ENCODE data around the gene MAEA.

DNA sequence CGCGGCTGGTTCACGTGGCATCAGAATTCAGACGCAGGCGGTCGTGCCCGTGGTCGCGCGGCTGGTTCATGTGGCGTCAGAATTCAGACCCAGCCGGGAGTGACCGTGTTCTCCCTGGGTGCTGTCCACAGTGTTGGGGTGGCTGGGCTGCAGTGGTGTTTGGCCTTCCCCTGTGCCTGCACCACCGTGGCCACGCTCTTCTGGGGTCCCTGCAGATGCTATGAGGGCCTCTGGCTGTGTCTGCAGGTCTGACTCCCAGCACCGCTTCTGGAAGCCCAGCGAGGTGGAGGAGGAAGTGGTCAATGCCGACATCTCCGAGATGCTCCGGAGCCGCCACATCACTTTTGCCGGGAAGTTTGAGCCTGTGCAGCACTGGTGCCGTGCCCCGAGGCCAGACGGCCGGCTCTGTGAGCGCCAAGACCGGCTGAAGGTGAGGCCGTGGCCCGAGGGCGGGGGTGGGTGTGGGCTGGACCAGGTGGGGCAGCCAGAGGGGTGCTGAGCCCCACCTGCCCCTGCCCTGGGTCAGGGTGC, 90.2 kb downstream of the MAEA start:
- TF ChIP-seq EZH2 (IDR thresholded peaks at IDR 0.05; ENCODE audit: borderline replicate concordance, low read length), result no peak
- TF ChIP-seq, protein P1, sequence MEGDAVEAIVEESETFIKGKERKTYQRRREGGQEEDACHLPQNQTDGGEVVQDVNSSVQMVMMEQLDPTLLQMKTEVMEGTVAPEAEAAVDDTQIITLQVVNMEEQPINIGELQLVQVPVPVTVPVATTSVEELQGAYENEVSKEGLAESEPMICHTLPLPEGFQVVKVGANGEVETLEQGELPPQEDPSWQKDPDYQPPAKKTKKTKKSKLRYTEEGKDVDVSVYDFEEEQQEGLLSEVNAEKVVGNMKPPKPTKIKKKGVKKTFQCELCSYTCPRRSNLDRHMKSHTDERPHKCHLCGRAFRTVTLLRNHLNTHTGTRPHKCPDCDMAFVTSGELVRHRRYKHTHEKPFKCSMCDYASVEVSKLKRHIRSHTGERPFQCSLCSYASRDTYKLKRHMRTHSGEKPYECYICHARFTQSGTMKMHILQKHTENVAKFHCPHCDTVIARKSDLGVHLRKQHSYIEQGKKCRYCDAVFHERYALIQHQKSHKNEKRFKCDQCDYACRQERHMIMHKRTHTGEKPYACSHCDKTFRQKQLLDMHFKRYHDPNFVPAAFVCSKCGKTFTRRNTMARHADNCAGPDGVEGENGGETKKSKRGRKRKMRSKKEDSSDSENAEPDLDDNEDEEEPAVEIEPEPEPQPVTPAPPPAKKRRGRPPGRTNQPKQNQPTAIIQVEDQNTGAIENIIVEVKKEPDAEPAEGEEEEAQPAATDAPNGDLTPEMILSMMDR (IDR thresholded peaks at IDR 0.05; ENCODE audit: low read length), result no peak

Measured in OCI-LY1 (cell line).